Uterus (tissue), 4 donors: ENCODE measurements around the gene KCND3. TPM values are rescaled to one million over a fixed set of nuclear protein-coding genes. Genes with fewer than 3 reads are reported as not detected.

Source experiments
- DNase-seq, 2 donors: peaks; one replicate each; pipeline ENCODE4 v3.0.0-alpha.2; 2019 to 2020
- H3K27ac ChIP-seq, 2 donors: fragments of 200-600 bp; sonication (generic); 1 replicate in 1 of 2; 2 replicates in 1 of 2; pipeline ENCODE4 v1.5.1; 2016 to 2018
- H3K27me3 ChIP-seq, 2 donors: fragments of 200-600 bp; sonication (generic); one replicate each; pipeline ENCODE4 v1.5.1; 2018 to 2019; ENCODE audit warnings: control low read depth in 1 of 2
- H3K36me3 ChIP-seq, 2 donors: fragments of 200-600 bp; sonication (generic); one replicate each; pipeline ENCODE4 v1.5.1; 2019; ENCODE audit warnings: control low read depth in 1 of 2
- H3K4me1 ChIP-seq, 2 donors: fragments of 200-600 bp; sonication (generic); one replicate each; pipeline ENCODE4 v1.5.1; 2018 to 2019; ENCODE audit warnings: control low read depth in 1 of 2
- H3K4me3 ChIP-seq, 2 donors: fragments of 200-600 bp; sonication (generic); 1 replicate in 1 of 2; 2 replicates in 1 of 2; pipeline ENCODE4 v1.5.1; 2018 to 2019; ENCODE audit warnings: mild to moderate bottlenecking in 1 of 2
- H3K9me3 ChIP-seq, 2 donors: fragments of 200-600 bp; sonication (generic); one replicate each; pipeline ENCODE4 v1.5.1; 2019; ENCODE audit warnings: control low read depth in 1 of 2
- CTCF ChIP-seq, 4 experiments: fragments of 200-600 bp in 2 of 4; fragments of 450-650 bp in 2 of 4; sonication (generic) in 2 of 4; IDR thresholded peaks; one replicate each; pipeline ENCODE4 v1.5.1; 2016 to 2019; ENCODE audit warnings: antibody characterized with exemption in 4 of 4, mild to moderate bottlenecking in 2 of 4, moderate library complexity in 1 of 4
- POLR2A ChIP-seq, 2 donors: fragments of 450-650 bp; IDR thresholded peaks; one replicate each; pipeline ENCODE4 v1.6.1; 2016; ENCODE audit warnings: antibody characterized with exemption in 2 of 2, mild to moderate bottlenecking in 1 of 2, moderate library complexity in 1 of 2
- intact Hi-C: fragments of 100-400 bp; cut with DNase I; formaldehyde crosslinking; loops from one replicate; pipeline ENCODE4 v1.15.1; 2023; ENCODE audit warnings: low total_unique reads
- total RNA-seq, 4 donors: library from RNA; depleted of rRNA in 3 of 4; stranded (reverse); fragments of >200 nt in 3 of 4; gene quantifications; one replicate each; pipeline versions ENCODE4 v1.1.0 to v1.2.4, GENCODE V29; 2014 to 2023
- donor health status: DM: yes; HTN: yes; CAD: no.

Gene KCND3
- total RNA-seq, 4 donors from 2014 or later = 5.0 to 13.5 (median 7.2) TPM

- no peaks in the 10 kb centered on the region for H3K36me3 ChIP-seq
- TF ChIP-seq CTCF (IDR thresholded peaks at IDR 0.05) (no peak), POLR2A (IDR thresholded peaks at IDR 0.05) (no peak)
- no peak overlapping the region for H3K4me3 ChIP-seq
- no peaks in the 10 kb centered on the region for H3K27me3 ChIP-seq
- intact Hi-C loops = no loop called here
- no peaks in the 10 kb centered on the region for H3K9me3 ChIP-seq
- no peaks in the 10 kb centered on the region for H3K4me1 ChIP-seq
- no peak for DNase-seq
- no peak overlapping the region for H3K27ac ChIP-seq
These were observed 227.1 kb downstream of the KCND3 start for GRCh38 chr1:111762332-111762731.

- Histone ChIP-seq H3K36me3 (no peaks in the 10 kb centered on the region), H3K4me1 (no peaks in the 10 kb centered on the region), H3K4me3 (no peak overlapping the region), H3K27ac (no peak overlapping the region), H3K27me3 (no peaks in the 10 kb centered on the region), H3K9me3 (no peaks in the 10 kb centered on the region)
- DNase-seq = no peak
- TF ChIP-seq POLR2A (IDR thresholded peaks at IDR 0.05) = no peak
- no peak for TF ChIP-seq CTCF (IDR thresholded peaks at IDR 0.05)
- intact Hi-C loops = no loop called here
These were observed 227.8 kb downstream of the KCND3 start for GRCh38 chr1:111761717-111762116.

- Histone ChIP-seq H3K4me1 (no peaks in the 10 kb centered on the region), H3K27ac (no peak overlapping the region)
- DNase-seq = no peak
These were observed 231.1 kb downstream of the KCND3 start for GRCh38 chr1:111758373-111758772.

GRCh38 chr1:111756124-111756513, 233.3 kb downstream of the KCND3 start:
- TF ChIP-seq CTCF (IDR thresholded peaks at IDR 0.05) (no peak), POLR2A (IDR thresholded peaks at IDR 0.05) (no peak)

More at GRCh38 chr1:111758373-111758772, 231.1 kb downstream of the KCND3 start:
- intact Hi-C loops = no loop called here
- no peaks in the 10 kb centered on the region for H3K36me3 ChIP-seq
- no peak for TF ChIP-seq POLR2A (IDR thresholded peaks at IDR 0.05)
- no peak for TF ChIP-seq CTCF (IDR thresholded peaks at IDR 0.05)
- H3K27me3 ChIP-seq = no peaks in the 10 kb centered on the region
- no peaks in the 10 kb centered on the region for H3K9me3 ChIP-seq
- H3K4me3 ChIP-seq = no peak overlapping the region

GRCh38 chr1:111755331-111756123, 233.9 kb downstream of the KCND3 start, which contains the start of gene DDX20:
TSS of gene DDX20 (plus strand) at chr1:111755901. CDS start at chr1:111755925, 24 bp downstream.
- DNase-seq = peak; percentile 92 to 93
- no peaks in the 10 kb centered on the region for H3K9me3 ChIP-seq
- no peaks in the 10 kb centered on the region for H3K27me3 ChIP-seq
- H3K4me1 ChIP-seq = no peaks in the 10 kb centered on the region
- peak within 1 kb of the TSS; percentile 75 to 89 for H3K4me3 ChIP-seq
- intact Hi-C loops = no loop called here
- H3K27ac ChIP-seq = peak within 1 kb of the TSS; percentile 92 to 93
- TF ChIP-seq POLR2A (IDR thresholded peaks at IDR 0.05) (peak; percentile 38 to 41), CTCF (IDR thresholded peaks at IDR 0.05) (peak; percentile 91 to 97 (median 96))
- no peaks in the 10 kb centered on the region for H3K36me3 ChIP-seq

More at GRCh38 chr1:111756124-111756513, 233.3 kb downstream of the KCND3 start:
- DNase-seq = no peak
- Histone ChIP-seq H3K9me3 (no peaks in the 10 kb centered on the region), H3K4me3 (peak overlapping the region; percentile 75 to 89), H3K36me3 (no peaks in the 10 kb centered on the region), H3K4me1 (no peaks in the 10 kb centered on the region), H3K27me3 (no peaks in the 10 kb centered on the region), H3K27ac (peak overlapping the region; percentile 92 to 93)
- intact Hi-C loops = no loop called here
